HG02938 (cell line): ENCODE data around the gene KIF5A.
"Not testable (repeated sequence)": the region's sequence is repeated elsewhere in the genome, so short reads cannot be mapped to it uniquely, and the experiment has no call there.

Source experiments
- ATAC-seq: cut with Tn5 transposase; IDR thresholded peaks from one replicate; pipeline ENCODE4 v1.9.1; 2021; ENCODE audit warnings: mild to moderate bottlenecking, moderate library complexity; ENCODE audit not compliant: unreplicated experiment

KIF5A gene

DNA sequence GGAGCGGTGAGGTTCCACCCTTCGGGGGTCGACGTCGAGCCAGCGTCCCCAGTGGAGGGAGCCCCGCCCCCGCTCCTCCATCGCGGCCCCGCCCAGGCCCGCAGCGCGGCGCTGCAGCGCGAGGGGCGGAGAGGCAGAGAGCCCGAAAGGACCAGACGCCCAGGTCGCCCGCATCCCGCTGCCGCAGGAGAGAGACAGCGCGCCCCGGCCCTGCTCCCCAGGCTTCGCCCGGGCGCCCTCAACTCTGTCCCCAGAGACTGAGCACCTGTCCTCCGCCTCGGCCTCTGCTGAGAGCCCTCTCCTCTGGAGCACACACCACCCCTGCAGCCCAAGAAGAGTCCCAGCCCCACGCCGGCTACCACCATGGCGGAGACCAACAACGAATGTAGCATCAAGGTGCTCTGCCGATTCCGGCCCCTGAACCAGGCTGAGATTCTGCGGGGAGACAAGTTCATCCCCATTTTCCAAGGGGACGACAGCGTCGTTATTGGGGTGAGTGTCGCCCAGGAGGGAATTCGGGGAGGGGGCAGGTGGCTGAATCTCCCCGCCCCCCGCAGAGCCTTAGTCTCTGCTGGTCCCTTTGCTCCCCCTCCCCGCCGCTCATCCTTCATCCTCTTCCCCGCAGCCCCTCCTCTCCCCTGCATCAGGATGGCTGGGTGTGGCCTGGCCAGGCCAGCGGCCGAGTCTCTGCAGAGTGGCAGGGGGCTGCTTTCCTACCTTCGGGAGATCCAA, at the start of gene KIF5A:
Gene KIF5A, plus strand, starts transcription at position 136 of the 732 bp plus-strand sequence. Its CDS starts 228 bp downstream, at position 364.
- ATAC-seq = no peak

GRCh38 chr12:57500213-57500612, 49.6 kb upstream of the KIF5A start:
- ATAC-seq = no peak

DNA sequence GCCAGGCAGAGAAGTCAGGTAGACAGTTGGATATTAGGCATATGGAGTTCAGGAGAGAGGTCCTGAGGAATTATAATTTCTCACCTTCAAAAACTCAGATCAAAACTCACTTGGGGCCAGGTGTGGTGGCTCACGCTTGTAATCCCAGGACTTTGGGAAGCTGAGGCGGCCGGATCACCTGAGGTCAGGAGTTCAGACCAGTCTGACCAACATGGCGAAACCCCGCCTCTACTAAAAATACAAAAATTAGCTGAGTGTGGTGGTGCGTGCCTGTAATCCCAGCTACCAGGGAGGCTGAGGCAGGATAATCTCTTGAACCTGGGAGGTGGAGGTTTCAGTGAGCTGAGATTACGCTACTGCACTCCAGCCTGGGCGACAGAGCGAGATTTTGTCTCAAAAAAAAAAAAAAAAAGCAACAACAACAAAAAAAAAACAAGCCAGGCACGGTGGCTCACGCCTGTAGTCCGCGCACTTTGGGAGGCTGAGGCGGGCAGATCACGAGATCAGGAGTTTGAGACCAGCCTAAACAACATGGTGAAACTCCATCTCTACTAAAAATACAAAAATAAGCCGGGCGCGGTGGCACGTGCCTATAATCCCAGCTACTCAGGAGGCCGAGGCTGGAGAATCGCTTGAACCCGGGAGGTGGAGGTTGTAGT, 47.4 kb upstream of the KIF5A start:
- not testable (repeated sequence) for ATAC-seq

DNA sequence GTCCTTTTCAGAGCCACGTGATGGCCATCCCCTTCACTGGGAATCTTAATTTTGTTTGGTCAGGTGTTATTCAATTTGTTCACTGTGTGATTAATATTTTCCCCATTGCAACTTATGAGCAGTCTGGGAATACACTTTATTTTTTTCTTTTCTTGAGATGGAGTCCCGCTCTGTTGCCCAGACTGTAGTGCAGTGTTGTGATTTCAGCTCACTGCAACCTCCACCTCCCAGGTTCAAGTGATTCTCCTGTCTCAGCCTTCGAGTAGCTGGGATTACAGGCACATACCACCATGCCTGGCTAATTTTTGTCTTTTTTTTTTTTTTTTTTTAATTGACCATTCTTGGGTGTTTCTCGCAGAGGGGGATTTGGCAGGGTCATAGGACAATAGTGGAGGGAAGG, 43.3 kb upstream of the KIF5A start:
- not testable (repeated sequence) for ATAC-seq

DNA sequence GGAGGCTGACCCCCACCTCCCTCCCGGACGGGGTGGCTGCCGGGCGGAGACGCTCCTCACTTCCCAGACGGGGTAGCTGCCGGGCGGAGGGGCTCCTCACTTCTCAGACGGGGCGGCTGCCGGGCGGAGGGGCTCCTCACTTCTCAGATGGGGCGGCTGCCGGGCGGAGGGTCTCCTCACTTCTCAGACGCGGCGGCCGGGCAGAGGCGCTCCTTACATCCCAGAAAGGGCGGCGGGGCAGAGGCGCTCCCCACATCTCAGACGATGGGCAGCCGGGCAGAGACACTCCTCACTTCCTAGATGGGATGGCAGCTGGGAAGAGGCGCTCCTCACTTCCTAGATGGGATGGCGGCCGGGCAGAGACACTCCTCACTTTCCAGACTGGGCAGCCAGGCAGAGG, 42.0 kb upstream of the KIF5A start:
- not testable (repeated sequence) for ATAC-seq

- ATAC-seq = no peak
Measured at GRCh38 chr12:57511161-57511560, 38.7 kb upstream of the KIF5A start.

GRCh38 chr12:57511588-57512325, 38.1 kb upstream of the KIF5A start:
- ATAC-seq = no peak

GRCh38 chr12:57512665-57513064, 37.2 kb upstream of the KIF5A start:
- ATAC-seq = no peak

- no peak for ATAC-seq
Measured at GRCh38 chr12:57513266-57513665, 36.6 kb upstream of the KIF5A start.

DNA sequence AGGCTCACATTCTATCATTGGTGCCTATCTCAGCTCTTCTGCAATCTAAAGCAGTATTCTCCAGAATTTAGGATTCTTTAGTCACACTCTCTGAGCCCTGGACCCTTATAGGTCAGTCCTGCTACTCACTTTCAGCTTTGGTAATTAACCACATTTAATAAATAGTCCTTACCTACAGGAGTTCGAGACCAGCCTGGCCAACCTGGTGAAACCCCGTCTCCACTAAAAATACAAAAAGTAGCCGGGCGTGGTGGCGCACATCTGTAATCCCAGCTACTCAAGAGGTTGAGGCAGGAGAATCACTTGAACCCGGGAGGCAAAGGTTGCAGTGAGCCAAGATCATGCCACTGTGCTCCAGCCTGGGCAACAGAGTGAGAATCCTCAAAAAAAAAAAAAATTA, 36.2 kb upstream of the KIF5A start:
- ATAC-seq = not testable (repeated sequence)

DNA sequence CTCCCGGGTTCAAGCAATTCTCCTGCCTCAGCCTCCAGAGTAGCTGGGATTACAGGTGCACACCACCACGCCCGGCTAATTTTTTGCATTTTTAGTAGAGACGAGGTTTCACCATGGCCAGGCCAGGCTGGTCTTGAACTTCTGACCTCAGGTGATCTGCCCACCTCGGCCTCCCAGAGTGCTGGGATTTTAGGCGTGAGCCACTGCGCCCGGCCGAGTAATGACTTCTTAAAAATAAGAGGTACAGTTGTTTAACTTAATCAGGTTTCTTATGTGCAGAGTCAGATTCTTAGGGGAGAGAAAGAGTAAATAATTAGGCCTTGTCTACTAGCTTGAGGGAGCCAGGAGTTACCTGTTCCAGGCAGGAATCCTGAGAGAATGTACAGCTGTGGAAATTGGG, 35.6 kb upstream of the KIF5A start:
- not testable (repeated sequence) for ATAC-seq

DNA sequence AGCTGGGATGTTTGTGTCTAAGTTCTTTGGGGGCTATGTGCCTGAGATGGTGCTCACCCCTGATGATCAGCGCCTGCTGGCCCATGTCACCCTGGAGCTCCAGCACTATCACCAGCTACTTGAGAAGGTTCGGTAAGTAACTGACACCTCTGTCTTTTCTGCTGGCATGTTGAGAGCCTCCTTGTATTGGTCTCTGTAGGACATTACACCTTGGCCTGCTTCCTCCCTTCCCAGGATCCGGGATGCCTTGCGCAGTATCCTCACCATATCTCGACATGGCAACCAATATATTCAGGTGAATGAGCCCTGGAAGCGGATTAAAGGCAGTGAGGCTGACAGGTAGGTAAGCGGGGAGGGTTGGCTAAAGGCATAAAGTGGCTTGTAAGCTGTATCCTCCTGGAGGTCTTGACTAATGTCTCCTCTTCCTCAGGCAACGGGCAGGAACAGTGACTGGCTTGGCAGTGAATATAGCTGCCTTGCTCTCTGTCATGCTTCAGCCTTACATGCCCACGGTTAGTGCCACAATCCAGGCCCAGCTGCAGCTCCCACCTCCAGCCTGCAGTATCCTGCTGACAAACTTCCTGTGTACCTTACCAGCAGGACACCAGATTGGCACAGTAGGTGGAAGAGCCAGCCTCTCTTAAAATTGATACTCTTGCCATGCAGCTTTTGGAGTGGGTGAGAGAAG, 35.0 kb upstream of the KIF5A start:
- ATAC-seq = no peak

GRCh38 chr12:57515408-57515933, 34.4 kb upstream of the KIF5A start:
- no peak for ATAC-seq

DNA sequence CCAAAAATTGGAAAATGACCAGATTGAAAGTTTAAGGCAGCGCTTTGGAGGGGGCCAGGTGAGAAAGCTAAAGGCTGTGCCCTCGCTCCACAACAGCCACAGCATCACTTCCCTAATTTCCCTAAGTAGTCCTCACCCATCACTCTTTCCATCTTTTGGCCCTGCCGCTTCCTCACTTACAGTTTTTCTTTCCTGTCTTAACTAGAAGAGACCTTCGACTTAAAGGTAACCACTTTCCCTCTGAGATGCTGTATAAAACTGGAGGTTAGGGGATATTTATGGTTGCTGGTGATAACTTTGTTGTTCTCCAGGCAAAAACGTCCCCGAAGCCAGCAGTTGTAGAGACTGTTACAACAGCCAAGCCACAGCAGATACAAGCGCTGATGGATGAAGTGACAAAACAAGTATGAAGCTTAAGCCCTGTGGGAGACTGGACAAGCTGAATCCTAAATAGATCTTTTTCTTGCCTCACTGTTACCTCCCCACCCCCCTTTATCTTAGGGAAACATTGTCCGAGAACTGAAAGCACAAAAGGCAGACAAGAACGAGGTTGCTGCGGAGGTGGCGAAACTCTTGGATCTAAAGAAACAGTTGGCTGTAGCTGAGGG, 33.8 kb upstream of the KIF5A start:
- ATAC-seq = no peak

- ATAC-seq = no peak
Measured at GRCh38 chr12:57516617-57517153, 33.2 kb upstream of the KIF5A start.

DNA sequence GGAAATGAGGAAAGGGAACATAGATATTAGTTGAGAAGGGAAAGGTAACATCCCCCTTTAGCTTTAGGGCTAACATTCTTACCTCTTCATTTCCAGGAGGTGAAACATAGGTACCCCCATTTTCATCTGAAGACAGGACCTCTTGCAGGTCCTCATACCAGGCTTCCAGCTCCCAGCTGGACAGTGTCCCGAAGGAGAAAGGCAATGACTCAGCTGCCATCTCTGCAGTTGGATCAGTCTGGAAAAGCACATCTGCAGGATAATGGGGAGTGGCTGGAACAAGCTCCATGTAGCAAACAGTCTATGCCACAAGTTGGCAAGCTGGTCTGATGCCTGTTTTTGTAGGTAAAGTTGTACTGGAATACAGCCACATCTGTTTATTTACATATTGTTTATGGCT, 32.7 kb upstream of the KIF5A start:
- ATAC-seq = no peak

DNA sequence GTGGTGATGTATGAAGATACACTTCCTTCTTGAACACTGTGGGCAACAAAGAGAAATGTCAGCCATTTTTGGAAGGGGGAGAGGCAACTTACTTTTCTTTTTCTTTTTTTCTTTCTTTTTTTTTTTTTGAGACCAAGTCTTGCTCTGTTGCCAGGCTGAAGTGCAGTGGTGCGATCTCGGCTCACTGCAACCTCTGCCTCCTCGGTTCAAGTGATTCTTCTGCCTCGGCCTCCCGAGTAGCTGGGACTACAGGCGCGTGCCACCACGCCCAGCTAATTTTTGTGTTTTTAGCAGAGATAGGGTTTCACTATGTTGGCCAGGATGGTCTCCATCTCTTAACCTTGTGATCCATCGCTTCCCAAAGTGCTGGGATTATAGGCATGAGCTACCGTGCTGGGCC, 32.1 kb upstream of the KIF5A start:
- not testable (repeated sequence) for ATAC-seq

GRCh38 chr12:57518176-57518919, 31.5 kb upstream of the KIF5A start:
- no peak for ATAC-seq

GRCh38 chr12:57518920-57519795, 30.7 kb upstream of the KIF5A start:
- ATAC-seq = no peak
